ENCODE results near the gene CORO1A. TPM values are rescaled to one million over a fixed set of nuclear protein-coding genes. Genes with fewer than 3 reads are reported as not detected.
"Not testable (repeated sequence)": the region's sequence is repeated elsewhere in the genome, so short reads cannot be mapped to it uniquely, and the experiment has no call there.

Gene CORO1A
- total RNA-seq, 3 donors from 2014 or later (not counting 1 experiment from before 2014, with no cell fraction given) = 699 to 926 (median 829) TPM

GRCh38 chr16:30166202-30166902 lies 17.1 kb upstream of the CORO1A start:
- intact Hi-C loops (cut with micrococcal nuclease) = no loop called here
- peak overlapping the region; percentile 41 for H3K27ac ChIP-seq (ENCODE audit: low read length)
- H3K27ac Mint-ChIP-seq = peak overlapping the region; percentile 67 to 84

GRCh38 chr16:30168746-30169145 lies 14.7 kb upstream of the CORO1A start:
- H3K36me3 ChIP-seq (ENCODE audit: control insufficient read depth, insufficient read depth, low read length); ATAC-seq; H3K27me3 ChIP-seq (ENCODE audit: control insufficient read depth, insufficient read depth, low read length); H3K4me3 Mint-ChIP-seq; H3K27ac Mint-ChIP-seq; H3K9me3 ChIP-seq (ENCODE audit: control insufficient read depth, insufficient read depth, low read length); H3K27ac ChIP-seq (ENCODE audit: low read length); H3K27me3 Mint-ChIP-seq (ENCODE audit: low read depth in 2 of 2); H3K36me3 Mint-ChIP-seq; H3K4me3 ChIP-seq (ENCODE audit: low read length); DNase-seq; intact Hi-C loops (cut with micrococcal nuclease); H3K9me3 Mint-ChIP-seq: not testable (repeated sequence)
- peaks cover 36% of the 10 kb centered on the region for H3K4me1 ChIP-seq (ENCODE audit: control insufficient read depth, insufficient read depth, low read length)
- WGBS (ENCODE audit: insufficient coverage) = 92% methylated on average over 6 of the region's 29 CpGs
- peaks cover 30 to 33% of the 10 kb centered on the region in 2 donors for H3K4me1 Mint-ChIP-seq

More at GRCh38 chr16:30166202-30166902, 17.1 kb upstream of the CORO1A start:
- DNase-seq (peak in 1 of 2 donors; percentile 46), ATAC-seq (peak; percentile 57 to 85 (median 77))
- no peaks in the 10 kb centered on the region for H3K9me3 ChIP-seq (ENCODE audit: control insufficient read depth, insufficient read depth, low read length)
- H3K27me3 ChIP-seq (ENCODE audit: control insufficient read depth, insufficient read depth, low read length) = no peaks in the 10 kb centered on the region
- peaks cover 47% of the 10 kb centered on the region for H3K4me1 ChIP-seq (ENCODE audit: control insufficient read depth, insufficient read depth, low read length)
- no peak for TF ChIP-seq CTCF (IDR thresholded peaks at IDR 0.05)
- Mint-ChIP-seq H3K36me3 (no peaks in the 10 kb centered on the region), H3K4me3 (peak overlapping the region; percentile 79), H3K4me1 (peaks cover 30 to 39% of the 10 kb centered on the region in 2 donors), H3K27me3 (ENCODE audit: low read depth in 2 of 2) (no peaks in the 10 kb centered on the region), H3K9me3 (no peaks in the 10 kb centered on the region)
- no peaks in the 10 kb centered on the region for H3K36me3 ChIP-seq (ENCODE audit: control insufficient read depth, insufficient read depth, low read length)
- 48% methylated on average over 9 of the region's 11 CpGs for WGBS (ENCODE audit: insufficient coverage)
- no peak overlapping the region for H3K4me3 ChIP-seq (ENCODE audit: low read length)

- H3K27me3 ChIP-seq (ENCODE audit: control insufficient read depth, insufficient read depth, low read length); H3K36me3 ChIP-seq (ENCODE audit: control insufficient read depth, insufficient read depth, low read length); H3K4me3 ChIP-seq (ENCODE audit: low read length); H3K9me3 ChIP-seq (ENCODE audit: control insufficient read depth, insufficient read depth, low read length); intact Hi-C loops (cut with micrococcal nuclease); H3K27me3 Mint-ChIP-seq (ENCODE audit: low read depth in 2 of 2); H3K4me3 Mint-ChIP-seq; ATAC-seq; H3K27ac Mint-ChIP-seq; H3K9me3 Mint-ChIP-seq; H3K36me3 Mint-ChIP-seq; H3K27ac ChIP-seq (ENCODE audit: low read length); DNase-seq: not testable (repeated sequence)
- peaks cover 28 to 30% of the 10 kb centered on the region in 2 donors for H3K4me1 Mint-ChIP-seq
- peaks cover 30% of the 10 kb centered on the region for H3K4me1 ChIP-seq (ENCODE audit: control insufficient read depth, insufficient read depth, low read length)
- 96% methylated on average over 18 of the region's 38 CpGs for WGBS (ENCODE audit: insufficient coverage)
These were observed 14.0 kb upstream of the CORO1A start for GRCh38 chr16:30169416-30169815.

- H3K27ac Mint-ChIP-seq; H3K27me3 ChIP-seq (ENCODE audit: control insufficient read depth, insufficient read depth, low read length); DNase-seq; H3K4me3 Mint-ChIP-seq; H3K36me3 Mint-ChIP-seq; H3K27ac ChIP-seq (ENCODE audit: low read length); H3K36me3 ChIP-seq (ENCODE audit: control insufficient read depth, insufficient read depth, low read length); H3K4me3 ChIP-seq (ENCODE audit: low read length); ATAC-seq; H3K9me3 ChIP-seq (ENCODE audit: control insufficient read depth, insufficient read depth, low read length); intact Hi-C loops (cut with micrococcal nuclease); H3K27me3 Mint-ChIP-seq (ENCODE audit: low read depth in 2 of 2); H3K9me3 Mint-ChIP-seq: not testable (repeated sequence)
- peaks cover 21 to 23% of the 10 kb centered on the region in 2 donors for H3K4me1 Mint-ChIP-seq
- WGBS (ENCODE audit: insufficient coverage) = no CpG with 5 or more reads among the region's 31 CpGs
- H3K4me1 ChIP-seq (ENCODE audit: control insufficient read depth, insufficient read depth, low read length) = peaks cover 23% of the 10 kb centered on the region
These were observed 13.3 kb upstream of the CORO1A start for GRCh38 chr16:30170145-30170544.

- Histone ChIP-seq H3K4me3 (ENCODE audit: low read length) (no peak overlapping the region), H3K27ac (ENCODE audit: low read length) (no peak overlapping the region), H3K27me3 (ENCODE audit: control insufficient read depth, insufficient read depth, low read length) (no peaks in the 10 kb centered on the region), H3K4me1 (ENCODE audit: control insufficient read depth, insufficient read depth, low read length) (no peaks in the 10 kb centered on the region), H3K9me3 (ENCODE audit: control insufficient read depth, insufficient read depth, low read length) (no peaks in the 10 kb centered on the region), H3K36me3 (ENCODE audit: control insufficient read depth, insufficient read depth, low read length) (no peaks in the 10 kb centered on the region)
- H3K4me3 Mint-ChIP-seq = no peak overlapping the region
- H3K4me1 Mint-ChIP-seq = no peaks in the 10 kb centered on the region
- H3K36me3 Mint-ChIP-seq = no peaks in the 10 kb centered on the region
- ATAC-seq = no peak
- no peak for TF ChIP-seq CTCF (IDR thresholded peaks at IDR 0.05)
- intact Hi-C loops (cut with micrococcal nuclease) = no loop called here
- H3K27ac Mint-ChIP-seq = no peak overlapping the region
- no peaks in the 10 kb centered on the region for H3K27me3 Mint-ChIP-seq (ENCODE audit: low read depth in 2 of 2)
- DNase-seq = no peak
- 93% methylated on average over 4 of the region's 7 CpGs for WGBS (ENCODE audit: insufficient coverage)
- no peaks in the 10 kb centered on the region for H3K9me3 Mint-ChIP-seq
These were observed 10.3 kb upstream of the CORO1A start for GRCh38 chr16:30173054-30173453.

- intact Hi-C loops (cut with micrococcal nuclease); H3K4me3 Mint-ChIP-seq; H3K4me1 ChIP-seq (ENCODE audit: control insufficient read depth, insufficient read depth, low read length); ATAC-seq; H3K4me3 ChIP-seq (ENCODE audit: low read length); H3K27ac ChIP-seq (ENCODE audit: low read length); H3K27me3 ChIP-seq (ENCODE audit: control insufficient read depth, insufficient read depth, low read length); DNase-seq; H3K4me1 Mint-ChIP-seq; H3K9me3 Mint-ChIP-seq; H3K36me3 ChIP-seq (ENCODE audit: control insufficient read depth, insufficient read depth, low read length); H3K27ac Mint-ChIP-seq; H3K27me3 Mint-ChIP-seq (ENCODE audit: low read depth in 2 of 2); H3K36me3 Mint-ChIP-seq; H3K9me3 ChIP-seq (ENCODE audit: control insufficient read depth, insufficient read depth, low read length): not testable (repeated sequence)
- WGBS (ENCODE audit: insufficient coverage) = 94% methylated on average over 6 of the region's 6 CpGs
These were observed 6.5 kb upstream of the CORO1A start for GRCh38 chr16:30176876-30177275.

Measured in natural killer cell (primary cell).